HepG2 (cell line): ENCODE results near the gene OR6S1. TPM values are rescaled to one million over a fixed set of nuclear protein-coding genes. Genes with fewer than 3 reads are reported as not detected.

Experiments
- GATAD1 ChIP-seq: IDR thresholded peaks from 2 replicates; pipeline ENCODE4 v1.6.1; 2016; ENCODE audit warnings: missing genetic modification reagents, missing compliant biosample characterization
- HNF4G ChIP-seq, 2 experiments: sonication (generic) in 1 of 2; formaldehyde crosslinking in 1 of 2; IDR thresholded peaks; 2 replicates each; pipeline versions ENCODE4 v1.4.0 to v1.6.1; 2011 to 2020; ENCODE audit warnings: borderline replicate concordance in 2 of 2, low read depth in 2 of 2, mild to moderate bottlenecking in 2 of 2, low read length in 1 of 2, missing genetic modification reagents in 1 of 2, moderate library complexity in 1 of 2
- JARID2 ChIP-seq: sonication (generic); formaldehyde crosslinking; IDR thresholded peaks from 2 replicates; pipeline ENCODE4 v1.8.1; 2023; ENCODE audit warnings: missing genetic modification reagents, inconsistent platforms; ENCODE audit not compliant: insufficient replicate concordance
- KIAA2018 ChIP-seq: sonication (generic); formaldehyde crosslinking; IDR thresholded peaks from 2 replicates; pipeline ENCODE4 v1.5.0; 2020; ENCODE audit warnings: mild to moderate bottlenecking, missing genetic modification reagents, borderline replicate concordance
- MBNL3 ChIP-seq: fragments of 250-450 bp; sonication (Bioruptor Pico); conservative IDR thresholded peaks from 2 replicates; pipeline ENCODE4 v1.8.0; 2022; ENCODE audit warnings: mild to moderate bottlenecking, inconsistent platforms
- PAWR ChIP-seq: sonication (generic); formaldehyde crosslinking; IDR thresholded peaks from 2 replicates; pipeline ENCODE4 v1.4.0; 2020; ENCODE audit warnings: missing genetic modification reagents, mild to moderate bottlenecking, borderline replicate concordance
- PHF5A ChIP-seq: IDR thresholded peaks from one replicate; pipeline ENCODE4 v1.6.1; 2018; ENCODE audit warnings: low read depth, missing genetic modification reagents; ENCODE audit not compliant: unreplicated experiment
- RBFOX2 ChIP-seq: fragments of 200-400 bp; formaldehyde crosslinking; IDR thresholded peaks from 2 replicates; pipeline ENCODE4 v1.6.1; 2017; ENCODE audit warnings: low read depth, mild to moderate bottlenecking, low read length
- SOX13 ChIP-seq, 3 experiments: fragments of 450-650 bp in 1 of 3; sonication (generic) in 1 of 3; formaldehyde crosslinking in 1 of 3; IDR thresholded peaks in 2 of 3; conservative IDR thresholded peaks in 1 of 3; 2 replicates each; pipeline versions ENCODE4 v1.5.0 to v1.6.1; 2016 to 2020; ENCODE audit warnings: antibody characterized with exemption in 1 of 3, mild to moderate bottlenecking in 1 of 3, missing compliant biosample characterization in 1 of 3, missing genetic modification reagents in 1 of 3, moderate library complexity in 1 of 3
- SP140L ChIP-seq: sonication (generic); formaldehyde crosslinking; IDR thresholded peaks from 2 replicates; pipeline ENCODE4 v1.4.0; 2020; ENCODE audit warnings: missing genetic modification reagents, borderline replicate concordance
- TEAD3 ChIP-seq: optimal IDR thresholded peaks from 2 replicates; pipeline ENCODE3; 2016; ENCODE audit warnings: borderline replicate concordance
- ZBTB44 ChIP-seq: sonication (generic); formaldehyde crosslinking; IDR thresholded peaks from 2 replicates; pipeline ENCODE4 v1.4.0; 2020; ENCODE audit warnings: missing genetic modification reagents
- ZNF234 ChIP-seq: sonication (generic); formaldehyde crosslinking; conservative IDR thresholded peaks from 2 replicates; pipeline ENCODE4 v1.5.1; 2020; ENCODE audit warnings: mild to moderate bottlenecking, missing genetic modification reagents
- ZNF607 ChIP-seq: sonication (generic); formaldehyde crosslinking; IDR thresholded peaks from 2 replicates; pipeline ENCODE4 v1.5.1; 2020; ENCODE audit warnings: missing genetic modification reagents, mild to moderate bottlenecking, borderline replicate concordance
- ZNF891 ChIP-seq: sonication (generic); formaldehyde crosslinking; IDR thresholded peaks from 2 replicates; pipeline ENCODE4 v1.5.0; 2020; ENCODE audit warnings: mild to moderate bottlenecking, missing genetic modification reagents
- polyA plus RNA-seq, 8 experiments: library from polyadenylated mRNA; depleted of rRNA in 3 of 8; stranded (reverse) in 7 of 8; unstranded in 1 of 8; fragments of >200 nt; fragmentation: Illumina TruSeq in 4 of 8; extraction: Trizol in 4 of 8; gene quantifications; 2 replicates each; pipeline versions ENCODE4 v1.2.1 to v1.2.3, GENCODE V29; 2011 to 2016; ENCODE audit warnings: low read depth in 4 of 8, missing spikeins in 1 of 8, mixed read lengths in 1 of 8; ENCODE audit not compliant: insufficient read depth in 1 of 8
- total RNA-seq, 5 experiments: library from RNA; depleted of rRNA; stranded (reverse); fragments of >200 nt; fragmentation: Illumina TruSeq; extraction: Trizol; gene quantifications; 2 replicates each; pipeline ENCODE4 v1.2.3, GENCODE V29; 2016; ENCODE audit warnings: low read depth in 1 of 5
- TF ChIP-seq, protein P1 (sequence below): sonication (generic); formaldehyde crosslinking; IDR thresholded peaks from 2 replicates; pipeline ENCODE4 v1.4.0; 2020; ENCODE audit warnings: mild to moderate bottlenecking, missing genetic modification reagents

OR6S1 gene
- total and polyA plus RNA-seq, 2 of the 13 experiments (the other 11 are each of a cell fraction or from before 2014, with no cell fraction given), result 0.09 TPM; not detected in 1

DNA sequence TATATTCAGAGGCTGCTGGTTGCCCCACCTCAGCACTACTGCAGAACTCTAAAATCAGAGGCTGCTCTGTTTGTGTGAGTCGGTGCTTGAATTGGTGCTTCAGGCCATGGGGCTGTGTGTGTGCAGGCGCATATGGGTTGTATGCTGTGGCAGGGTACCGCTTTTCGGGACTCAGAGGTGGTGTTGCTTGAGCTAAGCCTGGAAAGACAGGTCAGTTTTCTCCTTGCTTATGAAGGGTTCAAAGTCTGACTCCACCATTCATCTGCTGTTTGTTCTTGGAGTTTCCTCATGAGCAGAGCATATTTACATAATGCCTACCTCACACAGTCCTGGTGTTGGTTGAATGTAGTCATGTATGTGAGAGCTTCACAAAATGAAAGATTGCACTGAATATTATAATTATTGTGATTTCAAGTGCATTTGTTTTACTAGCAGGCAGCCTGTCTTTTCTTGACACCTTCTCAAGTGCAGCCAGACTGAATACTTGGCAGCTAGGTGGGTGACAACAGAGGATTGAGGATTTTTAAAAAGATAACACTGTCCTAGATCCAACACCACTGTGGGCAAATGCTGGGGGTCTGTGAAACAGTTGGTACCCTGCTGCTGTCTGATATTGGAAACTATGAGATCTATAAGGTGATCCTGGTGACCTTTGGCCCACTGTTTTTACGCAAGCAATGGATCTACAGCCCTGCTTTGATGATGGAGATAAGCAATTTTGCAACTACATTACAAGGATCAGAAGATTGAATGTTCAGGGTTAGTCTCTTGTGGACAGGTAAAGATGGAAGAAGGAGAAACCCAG, 46.1 kb upstream of the OR6S1 start (continued):
- TF ChIP-seq KIAA2018, result no peak
- no peak for TF ChIP-seq ZBTB44 (CRISPR knock-in tag)
- TF ChIP-seq, protein P1, sequence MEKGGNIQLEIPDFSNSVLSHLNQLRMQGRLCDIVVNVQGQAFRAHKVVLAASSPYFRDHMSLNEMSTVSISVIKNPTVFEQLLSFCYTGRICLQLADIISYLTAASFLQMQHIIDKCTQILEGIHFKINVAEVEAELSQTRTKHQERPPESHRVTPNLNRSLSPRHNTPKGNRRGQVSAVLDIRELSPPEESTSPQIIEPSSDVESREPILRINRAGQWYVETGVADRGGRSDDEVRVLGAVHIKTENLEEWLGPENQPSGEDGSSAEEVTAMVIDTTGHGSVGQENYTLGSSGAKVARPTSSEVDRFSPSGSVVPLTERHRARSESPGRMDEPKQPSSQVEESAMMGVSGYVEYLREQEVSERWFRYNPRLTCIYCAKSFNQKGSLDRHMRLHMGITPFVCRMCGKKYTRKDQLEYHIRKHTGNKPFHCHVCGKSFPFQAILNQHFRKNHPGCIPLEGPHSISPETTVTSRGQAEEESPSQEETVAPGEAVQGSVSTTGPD, result no peak
- TF ChIP-seq RBFOX2, result peak; percentile 59
- 0 out of 2 replicates have a peak, but pooled peaks have one; percentile 15 for TF ChIP-seq ZNF607 (CRISPR knock-in tag)
- TF ChIP-seq PAWR, result no peak
- TF ChIP-seq PHF5A (CRISPR knock-in tag), result no peak
- no peak for TF ChIP-seq MBNL3
- TF ChIP-seq ZNF234, result no peak
- TF ChIP-seq ZNF891 (CRISPR knock-in tag), result no peak
- peak; percentile 88 for TF ChIP-seq HNF4G (IDR thresholded peaks at IDR 0.05; ENCODE audit: borderline replicate concordance, low read depth, low read length)
- TF ChIP-seq HNF4G (CRISPR knock-in tag; IDR thresholded peaks at IDR 0.05; ENCODE audit: borderline replicate concordance, low read depth), result no peak; the same call in none of the 2 replicates
- TF ChIP-seq GATAD1, result peak; percentile 8; the same call in 1 of the 2 replicates
- peak; percentile 10; the same call in 1 of the 2 replicates for TF ChIP-seq SOX13 (IDR thresholded peaks at IDR 0.05)
- TF ChIP-seq SOX13 (CRISPR knock-in tag; conservative IDR thresholded peaks at IDR 0.05 in 1 of 2, IDR thresholded peaks at IDR 0.05 in 1 of 2), result peak in 1 of 2 experiments; percentile 80; a peak in 1 of 4 replicates
- no peak for TF ChIP-seq SP140L (CRISPR knock-in tag)
- no peak for TF ChIP-seq JARID2 (CRISPR knock-in tag)
- TF ChIP-seq TEAD3, result peak; percentile 34
